Measurements from ENCODE around the gene HSCB.
"Not testable (repeated sequence)": the region's sequence is repeated elsewhere in the genome, so short reads cannot be mapped to it uniquely, and the experiment has no call there.

DNA sequence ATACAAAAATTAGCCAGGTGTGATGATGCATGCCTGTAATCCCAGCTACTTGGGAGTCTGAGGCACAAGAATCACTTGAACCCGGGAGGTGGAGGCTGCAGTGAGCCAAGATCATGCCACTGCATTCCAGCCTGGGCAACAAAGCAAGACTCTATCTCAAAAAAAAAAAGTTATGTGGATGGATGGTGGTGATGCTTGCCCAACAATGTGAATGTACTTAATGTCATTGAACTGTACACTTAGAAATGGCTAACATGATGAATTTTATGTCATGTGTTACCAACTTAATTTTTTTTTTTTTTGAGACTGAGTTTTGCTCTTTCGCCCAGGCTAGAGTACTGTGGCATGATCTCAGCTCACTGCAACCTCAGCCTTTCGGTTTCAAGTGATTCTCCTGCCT lies 12.7 kb downstream of the HSCB start:
- not testable (repeated sequence) for TF ChIP-seq KAT7 (CRISPR knock-in tag; IDR thresholded peaks at IDR 0.05; ENCODE audit: borderline replicate concordance); ESRRA (CRISPR knock-in tag; IDR thresholded peaks at IDR 0.05; ENCODE audit: borderline replicate concordance); CREM (CRISPR knock-in tag; IDR thresholded peaks at IDR 0.05); ZNF396 (CRISPR knock-in tag; IDR thresholded peaks at IDR 0.05; ENCODE audit: borderline replicate concordance); ZNF232 (CRISPR knock-in tag; IDR thresholded peaks at IDR 0.05)
- TF ChIP-seq, protein P1, sequence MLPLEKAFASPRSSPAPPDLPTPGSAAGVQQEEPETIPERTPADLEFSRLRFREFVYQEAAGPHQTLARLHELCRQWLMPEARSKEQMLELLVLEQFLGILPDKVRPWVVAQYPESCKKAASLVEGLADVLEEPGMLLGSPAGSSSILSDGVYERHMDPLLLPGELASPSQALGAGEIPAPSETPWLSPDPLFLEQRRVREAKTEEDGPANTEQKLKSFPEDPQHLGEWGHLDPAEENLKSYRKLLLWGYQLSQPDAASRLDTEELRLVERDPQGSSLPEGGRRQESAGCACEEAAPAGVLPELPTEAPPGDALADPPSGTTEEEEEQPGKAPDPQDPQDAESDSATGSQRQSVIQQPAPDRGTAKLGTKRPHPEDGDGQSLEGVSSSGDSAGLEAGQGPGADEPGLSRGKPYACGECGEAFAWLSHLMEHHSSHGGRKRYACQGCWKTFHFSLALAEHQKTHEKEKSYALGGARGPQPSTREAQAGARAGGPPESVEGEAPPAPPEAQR (CRISPR knock-in tag; IDR thresholded peaks at IDR 0.05): not testable (repeated sequence)
- TF ChIP-seq, protein P2, sequence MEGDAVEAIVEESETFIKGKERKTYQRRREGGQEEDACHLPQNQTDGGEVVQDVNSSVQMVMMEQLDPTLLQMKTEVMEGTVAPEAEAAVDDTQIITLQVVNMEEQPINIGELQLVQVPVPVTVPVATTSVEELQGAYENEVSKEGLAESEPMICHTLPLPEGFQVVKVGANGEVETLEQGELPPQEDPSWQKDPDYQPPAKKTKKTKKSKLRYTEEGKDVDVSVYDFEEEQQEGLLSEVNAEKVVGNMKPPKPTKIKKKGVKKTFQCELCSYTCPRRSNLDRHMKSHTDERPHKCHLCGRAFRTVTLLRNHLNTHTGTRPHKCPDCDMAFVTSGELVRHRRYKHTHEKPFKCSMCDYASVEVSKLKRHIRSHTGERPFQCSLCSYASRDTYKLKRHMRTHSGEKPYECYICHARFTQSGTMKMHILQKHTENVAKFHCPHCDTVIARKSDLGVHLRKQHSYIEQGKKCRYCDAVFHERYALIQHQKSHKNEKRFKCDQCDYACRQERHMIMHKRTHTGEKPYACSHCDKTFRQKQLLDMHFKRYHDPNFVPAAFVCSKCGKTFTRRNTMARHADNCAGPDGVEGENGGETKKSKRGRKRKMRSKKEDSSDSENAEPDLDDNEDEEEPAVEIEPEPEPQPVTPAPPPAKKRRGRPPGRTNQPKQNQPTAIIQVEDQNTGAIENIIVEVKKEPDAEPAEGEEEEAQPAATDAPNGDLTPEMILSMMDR (IDR thresholded peaks at IDR 0.05): not testable (repeated sequence)
- TF ChIP-seq, protein P3, sequence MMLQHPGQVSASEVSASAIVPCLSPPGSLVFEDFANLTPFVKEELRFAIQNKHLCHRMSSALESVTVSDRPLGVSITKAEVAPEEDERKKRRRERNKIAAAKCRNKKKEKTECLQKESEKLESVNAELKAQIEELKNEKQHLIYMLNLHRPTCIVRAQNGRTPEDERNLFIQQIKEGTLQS (CRISPR knock-in tag; conservative IDR thresholded peaks at IDR 0.05): not testable (repeated sequence)
- TF ChIP-seq, protein P4, sequence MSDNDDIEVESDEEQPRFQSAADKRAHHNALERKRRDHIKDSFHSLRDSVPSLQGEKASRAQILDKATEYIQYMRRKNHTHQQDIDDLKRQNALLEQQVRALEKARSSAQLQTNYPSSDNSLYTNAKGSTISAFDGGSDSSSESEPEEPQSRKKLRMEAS (CRISPR knock-in tag; IDR thresholded peaks at IDR 0.05): not testable (repeated sequence)
- TF ChIP-seq, protein P5, sequence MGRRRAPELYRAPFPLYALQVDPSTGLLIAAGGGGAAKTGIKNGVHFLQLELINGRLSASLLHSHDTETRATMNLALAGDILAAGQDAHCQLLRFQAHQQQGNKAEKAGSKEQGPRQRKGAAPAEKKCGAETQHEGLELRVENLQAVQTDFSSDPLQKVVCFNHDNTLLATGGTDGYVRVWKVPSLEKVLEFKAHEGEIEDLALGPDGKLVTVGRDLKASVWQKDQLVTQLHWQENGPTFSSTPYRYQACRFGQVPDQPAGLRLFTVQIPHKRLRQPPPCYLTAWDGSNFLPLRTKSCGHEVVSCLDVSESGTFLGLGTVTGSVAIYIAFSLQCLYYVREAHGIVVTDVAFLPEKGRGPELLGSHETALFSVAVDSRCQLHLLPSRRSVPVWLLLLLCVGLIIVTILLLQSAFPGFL (CRISPR knock-in tag; IDR thresholded peaks at IDR 0.05; ENCODE audit: borderline replicate concordance): not testable (repeated sequence)
- TF ChIP-seq, protein P6, sequence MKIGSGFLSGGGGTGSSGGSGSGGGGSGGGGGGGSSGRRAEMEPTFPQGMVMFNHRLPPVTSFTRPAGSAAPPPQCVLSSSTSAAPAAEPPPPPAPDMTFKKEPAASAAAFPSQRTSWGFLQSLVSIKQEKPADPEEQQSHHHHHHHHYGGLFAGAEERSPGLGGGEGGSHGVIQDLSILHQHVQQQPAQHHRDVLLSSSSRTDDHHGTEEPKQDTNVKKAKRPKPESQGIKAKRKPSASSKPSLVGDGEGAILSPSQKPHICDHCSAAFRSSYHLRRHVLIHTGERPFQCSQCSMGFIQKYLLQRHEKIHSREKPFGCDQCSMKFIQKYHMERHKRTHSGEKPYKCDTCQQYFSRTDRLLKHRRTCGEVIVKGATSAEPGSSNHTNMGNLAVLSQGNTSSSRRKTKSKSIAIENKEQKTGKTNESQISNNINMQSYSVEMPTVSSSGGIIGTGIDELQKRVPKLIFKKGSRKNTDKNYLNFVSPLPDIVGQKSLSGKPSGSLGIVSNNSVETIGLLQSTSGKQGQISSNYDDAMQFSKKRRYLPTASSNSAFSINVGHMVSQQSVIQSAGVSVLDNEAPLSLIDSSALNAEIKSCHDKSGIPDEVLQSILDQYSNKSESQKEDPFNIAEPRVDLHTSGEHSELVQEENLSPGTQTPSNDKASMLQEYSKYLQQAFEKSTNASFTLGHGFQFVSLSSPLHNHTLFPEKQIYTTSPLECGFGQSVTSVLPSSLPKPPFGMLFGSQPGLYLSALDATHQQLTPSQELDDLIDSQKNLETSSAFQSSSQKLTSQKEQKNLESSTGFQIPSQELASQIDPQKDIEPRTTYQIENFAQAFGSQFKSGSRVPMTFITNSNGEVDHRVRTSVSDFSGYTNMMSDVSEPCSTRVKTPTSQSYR (CRISPR knock-in tag; IDR thresholded peaks at IDR 0.05): not testable (repeated sequence)
- TF ChIP-seq, protein P7, sequence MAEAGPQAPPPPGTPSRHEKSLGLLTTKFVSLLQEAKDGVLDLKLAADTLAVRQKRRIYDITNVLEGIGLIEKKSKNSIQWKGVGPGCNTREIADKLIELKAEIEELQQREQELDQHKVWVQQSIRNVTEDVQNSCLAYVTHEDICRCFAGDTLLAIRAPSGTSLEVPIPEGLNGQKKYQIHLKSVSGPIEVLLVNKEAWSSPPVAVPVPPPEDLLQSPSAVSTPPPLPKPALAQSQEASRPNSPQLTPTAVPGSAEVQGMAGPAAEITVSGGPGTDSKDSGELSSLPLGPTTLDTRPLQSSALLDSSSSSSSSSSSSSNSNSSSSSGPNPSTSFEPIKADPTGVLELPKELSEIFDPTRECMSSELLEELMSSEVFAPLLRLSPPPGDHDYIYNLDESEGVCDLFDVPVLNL (CRISPR knock-in tag; IDR thresholded peaks at IDR 0.05; ENCODE audit: borderline replicate concordance, low read depth): not testable (repeated sequence)
